ENCODE measurements around the gene ZNF627. TPM values are rescaled to one million over a fixed set of nuclear protein-coding genes. Genes with fewer than 3 reads are reported as not detected.
A peak's percentile ranks its signal among the peaks of the same experiment; 100 is the strongest.
"Not testable (repeated sequence)": the region's sequence is repeated elsewhere in the genome, so short reads cannot be mapped to it uniquely, and the experiment has no call there.

Gene ZNF627
- total RNA-seq, 1 experiment from 2014 or later: 14.7 TPM

DNA sequence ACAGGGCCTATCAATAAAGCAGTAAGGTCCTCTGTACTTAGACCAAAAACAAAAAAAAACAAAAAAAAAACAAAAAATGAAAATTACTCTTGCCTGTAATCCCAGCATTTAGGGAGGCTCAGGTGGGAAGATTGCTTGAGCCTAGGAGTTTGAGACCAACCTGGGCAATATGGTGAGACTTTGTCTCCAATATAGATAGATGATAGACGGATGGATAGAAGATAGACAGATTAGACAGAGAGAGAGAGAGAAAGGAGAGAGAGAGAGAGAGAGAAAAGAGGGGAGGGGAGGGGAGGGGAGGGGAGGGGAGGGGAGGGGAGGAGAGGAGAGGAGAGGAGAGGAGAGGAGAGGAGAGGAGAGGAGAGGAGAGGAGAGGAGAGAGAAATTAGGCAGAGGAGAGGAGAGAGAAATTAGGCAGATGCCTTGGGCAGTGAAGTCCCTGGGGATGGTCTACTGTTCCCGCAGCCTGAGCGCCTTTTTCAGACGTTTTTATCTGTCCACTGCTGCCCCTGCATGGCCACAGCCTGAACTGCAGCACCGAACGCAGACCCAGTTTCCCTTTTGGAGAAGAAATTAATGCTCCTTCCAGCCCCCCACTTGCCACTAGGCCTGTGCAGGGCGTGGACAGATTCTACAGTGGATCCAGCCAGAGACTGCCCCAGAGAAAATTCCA lies 9.8 kb upstream of the ZNF627 start:
- H3K27ac ChIP-seq: no peak overlapping the region

DNA sequence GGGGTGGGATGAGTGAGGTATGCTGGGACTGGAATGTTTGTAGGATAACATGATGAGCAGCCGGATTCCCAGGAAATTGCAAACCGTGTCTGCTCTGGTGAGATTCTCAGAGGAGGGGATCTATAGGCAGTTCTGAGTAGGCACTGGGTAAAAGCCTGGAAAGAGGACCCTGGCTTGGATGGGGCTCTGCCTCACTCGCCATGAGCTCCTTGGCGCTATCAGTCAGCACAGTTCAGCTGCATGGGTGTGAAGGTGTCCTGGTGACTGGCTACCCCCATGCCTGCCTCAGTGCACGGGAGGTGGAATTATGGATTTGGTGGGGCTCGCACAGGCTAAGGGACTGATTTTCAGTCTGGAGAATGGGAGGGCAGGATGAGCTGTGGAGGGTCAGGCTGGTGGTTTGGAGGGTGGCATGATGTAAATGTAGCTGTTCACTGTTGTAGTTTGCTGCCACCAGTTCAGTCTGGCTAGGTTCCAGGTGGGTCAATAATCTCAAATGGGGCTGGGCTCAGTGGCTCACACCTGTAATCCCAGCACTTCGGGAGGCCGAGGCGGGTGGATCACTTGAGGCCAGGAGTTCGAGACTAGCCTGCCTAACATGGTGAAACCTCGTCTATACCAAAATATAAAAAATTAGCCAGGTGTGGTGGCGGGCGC lies 9.2 kb upstream of the ZNF627 start:
- no peaks in the 10 kb centered on the region for H3K4me1 ChIP-seq (replicated peaks)
- H3K4me3 ChIP-seq: no peak overlapping the region
- no peaks in the 10 kb centered on the region for H3K27me3 ChIP-seq (replicated peaks)
- no peak overlapping the region for H3K27ac ChIP-seq
- H3K36me3 ChIP-seq: no peaks in the 10 kb centered on the region
- no peak for DNase-seq (ENCODE audit: low read depth in 1 of 2, low spot score in 2 of 2)
- H3K9me3 ChIP-seq (replicated peaks): no peaks in the 10 kb centered on the region

More for the DNA sequence above, 9.8 kb upstream of the ZNF627 start:
- no peaks in the 10 kb centered on the region for H3K36me3 ChIP-seq
- no peaks in the 10 kb centered on the region for H3K9me3 ChIP-seq (replicated peaks)
- H3K27me3 ChIP-seq (replicated peaks): no peaks in the 10 kb centered on the region
- H3K4me1 ChIP-seq (replicated peaks): no peaks in the 10 kb centered on the region
- H3K4me3 ChIP-seq: no peak overlapping the region
- DNase-seq (ENCODE audit: low read depth in 1 of 2, low spot score in 2 of 2): peak; percentile 52 to 73

DNA sequence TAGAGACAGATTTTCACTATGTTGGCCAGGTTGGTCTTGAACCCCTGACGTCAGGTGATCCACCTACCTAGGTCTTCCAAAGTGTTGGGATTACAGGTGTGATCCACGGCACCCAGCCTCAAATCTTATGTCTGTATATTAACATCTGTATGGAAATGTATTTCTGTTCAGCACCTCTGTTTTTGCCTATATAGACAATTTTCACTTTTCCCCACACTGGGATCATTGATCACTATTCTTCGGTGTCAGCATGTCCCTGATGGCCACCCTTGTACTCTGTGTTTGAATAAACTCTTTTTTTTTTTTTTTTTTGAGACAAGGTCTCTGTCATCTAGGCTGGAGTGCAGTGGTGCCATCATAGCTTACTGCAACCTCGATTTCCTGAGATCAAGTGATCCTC lies 3.2 kb upstream of the ZNF627 start:
- DNase-seq (ENCODE audit: low read depth in 1 of 2, low spot score in 2 of 2): no peak
- H3K9me3 ChIP-seq (replicated peaks): 0 out of 2 replicates have a peak, but pooled peaks cover 2% of the 10 kb centered on the region
- H3K27me3 ChIP-seq (replicated peaks): no peaks in the 10 kb centered on the region
- no peak overlapping the region for H3K4me3 ChIP-seq
- peaks cover 14% of the 10 kb centered on the region for H3K36me3 ChIP-seq
- H3K4me1 ChIP-seq (replicated peaks): peaks cover 4% of the 10 kb centered on the region
- H3K27ac ChIP-seq: no peak overlapping the region

DNA sequence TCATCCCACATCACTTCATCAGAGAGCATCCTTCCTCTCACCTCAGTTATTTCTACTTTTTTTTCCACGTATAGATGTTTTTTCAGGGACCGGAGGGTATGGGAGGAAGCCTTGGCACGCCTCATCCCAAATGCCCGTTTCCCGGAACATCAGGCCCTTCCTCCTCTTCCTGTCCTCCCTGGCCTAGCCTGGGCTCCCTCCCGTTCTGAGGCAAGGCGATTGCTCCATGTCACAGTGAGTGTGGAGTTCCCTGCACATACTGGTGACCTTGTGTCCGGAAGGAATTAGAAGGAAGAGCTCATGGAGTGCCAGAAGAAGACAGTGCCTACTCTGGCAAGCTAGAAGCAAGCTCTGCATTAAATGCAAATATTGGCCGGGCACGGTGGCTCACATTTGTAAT lies 1.1 kb upstream of the ZNF627 start:
- 0 out of 2 replicates have a peak, but pooled peaks cover 2% of the 10 kb centered on the region for H3K9me3 ChIP-seq (replicated peaks)
- H3K4me1 ChIP-seq (replicated peaks): peaks cover 4% of the 10 kb centered on the region
- H3K27ac ChIP-seq: no peak overlapping the region
- peaks cover 29% of the 10 kb centered on the region for H3K36me3 ChIP-seq
- DNase-seq (ENCODE audit: low read depth in 1 of 2, low spot score in 2 of 2): no peak
- H3K4me3 ChIP-seq: no peak overlapping the region
- no peaks in the 10 kb centered on the region for H3K27me3 ChIP-seq (replicated peaks)

DNA sequence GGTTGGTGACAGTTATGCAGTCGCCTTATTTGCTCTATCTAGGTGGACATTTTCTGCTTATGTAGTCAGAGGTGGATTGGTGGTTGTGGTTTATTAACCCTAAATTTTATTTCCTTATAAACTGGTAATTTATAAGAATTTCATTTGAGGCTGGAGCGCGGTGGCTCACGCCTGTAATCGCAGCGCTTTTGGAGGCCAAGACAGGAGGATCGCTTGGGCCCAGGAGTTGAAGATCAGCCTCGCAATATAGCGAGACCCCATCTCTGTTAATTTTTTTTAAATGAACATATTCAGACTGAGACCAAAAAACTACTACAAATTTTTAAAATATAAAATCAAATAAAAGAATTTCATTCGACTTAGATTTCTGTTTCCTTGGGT lies 810 bp downstream of the ZNF627 start:
- H3K27me3 ChIP-seq (replicated peaks): no peaks in the 10 kb centered on the region
- peak overlapping the region; percentile 92; the same call in 1 of the 2 replicates for H3K27ac ChIP-seq
- peaks cover 44% of the 10 kb centered on the region for H3K36me3 ChIP-seq
- H3K9me3 ChIP-seq (replicated peaks): 0 out of 2 replicates have a peak, but pooled peaks cover 5% of the 10 kb centered on the region
- no peak for DNase-seq (ENCODE audit: low read depth in 1 of 2, low spot score in 2 of 2)
- peaks cover 4% of the 10 kb centered on the region for H3K4me1 ChIP-seq (replicated peaks)
- H3K4me3 ChIP-seq: peak overlapping the region; percentile 90

DNA sequence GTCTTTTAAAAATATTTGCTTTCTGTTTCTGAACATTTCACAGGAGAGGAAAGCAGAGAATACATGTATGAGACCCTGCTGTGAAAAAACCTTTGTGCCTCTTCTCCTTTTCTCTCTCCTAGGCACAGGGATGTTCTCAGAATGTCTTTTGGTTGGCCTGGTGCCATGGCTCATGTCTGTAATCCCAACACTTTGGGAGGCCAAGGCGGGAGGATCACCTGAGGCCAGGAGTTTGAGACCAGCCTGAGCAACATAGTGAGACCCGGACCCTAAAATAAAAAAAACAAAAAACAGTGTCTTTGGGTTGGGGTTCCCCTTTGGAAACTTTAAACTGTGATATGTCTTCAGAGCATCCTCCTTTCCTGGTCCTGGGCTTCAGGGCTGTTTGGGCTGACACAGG lies 1.5 kb downstream of the ZNF627 start:
- DNase-seq (ENCODE audit: low read depth in 1 of 2, low spot score in 2 of 2): no peak
- Histone ChIP-seq H3K27me3 (replicated peaks) (no peaks in the 10 kb centered on the region), H3K36me3 (peaks cover 45% of the 10 kb centered on the region), H3K9me3 (replicated peaks) (peaks cover 5% of the 10 kb centered on the region; the same call in 1 of the 2 replicates), H3K27ac (no peak overlapping the region), H3K4me1 (replicated peaks) (peaks cover 4% of the 10 kb centered on the region), H3K4me3 (no peak overlapping the region; the same call in 1 of the 2 replicates)

DNA sequence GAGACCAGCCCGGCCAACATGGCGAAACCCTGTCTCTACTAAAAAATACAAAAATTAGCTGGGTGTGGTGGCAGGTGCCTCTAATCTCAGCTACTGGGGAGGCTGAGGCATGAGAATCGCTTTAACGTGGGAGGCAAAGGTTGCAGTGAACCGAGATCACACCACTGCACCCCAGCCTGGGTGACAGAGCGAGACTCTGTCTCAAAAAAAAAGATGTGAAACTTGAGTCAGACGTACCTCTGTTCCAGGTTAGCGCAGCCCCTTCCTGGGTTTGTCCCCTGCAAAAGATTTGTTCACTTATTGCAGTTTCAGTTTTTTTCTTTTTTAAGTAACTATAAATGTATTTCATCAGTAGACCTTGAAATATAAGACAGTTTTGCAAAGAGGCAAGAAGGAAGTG lies 2.4 kb downstream of the ZNF627 start:
- peaks cover 54% of the 10 kb centered on the region for H3K36me3 ChIP-seq

DNA sequence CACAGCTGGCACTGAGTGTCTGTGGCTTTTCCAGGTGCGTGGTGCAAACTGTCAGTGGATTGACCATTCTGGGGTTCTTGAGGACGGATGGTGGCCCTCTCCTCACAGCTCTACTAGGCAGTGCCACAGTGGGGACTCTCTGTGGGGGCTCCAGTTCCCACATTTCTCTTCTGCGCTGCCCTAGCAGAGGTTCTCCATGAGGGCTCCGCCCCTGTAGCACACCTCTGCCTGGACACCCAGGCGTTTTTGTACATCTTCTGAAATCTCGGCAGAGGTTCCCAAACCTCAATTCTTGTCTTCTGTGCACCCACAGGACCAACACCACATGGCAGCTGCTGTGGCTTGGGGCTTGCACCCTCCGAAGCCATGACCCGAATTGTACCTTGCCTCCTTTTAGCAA lies 9.2 kb downstream of the ZNF627 start:
- Histone ChIP-seq H3K4me1 (replicated peaks) (no peaks in the 10 kb centered on the region), H3K9me3 (replicated peaks) (peaks cover 20% of the 10 kb centered on the region), H3K4me3 (no peak overlapping the region), H3K36me3 (peaks cover 60% of the 10 kb centered on the region), H3K27me3 (replicated peaks) (no peaks in the 10 kb centered on the region), H3K27ac (no peak overlapping the region)
- DNase-seq (ENCODE audit: low read depth in 1 of 2, low spot score in 2 of 2): no peak

More for the DNA sequence above, 2.4 kb downstream of the ZNF627 start:
- not testable (repeated sequence) for H3K4me1 ChIP-seq (replicated peaks); H3K27ac ChIP-seq; DNase-seq (ENCODE audit: low read depth in 1 of 2, low spot score in 2 of 2); H3K4me3 ChIP-seq; H3K27me3 ChIP-seq (replicated peaks)
- peaks cover 13% of the 10 kb centered on the region for H3K9me3 ChIP-seq (replicated peaks)

DNA sequence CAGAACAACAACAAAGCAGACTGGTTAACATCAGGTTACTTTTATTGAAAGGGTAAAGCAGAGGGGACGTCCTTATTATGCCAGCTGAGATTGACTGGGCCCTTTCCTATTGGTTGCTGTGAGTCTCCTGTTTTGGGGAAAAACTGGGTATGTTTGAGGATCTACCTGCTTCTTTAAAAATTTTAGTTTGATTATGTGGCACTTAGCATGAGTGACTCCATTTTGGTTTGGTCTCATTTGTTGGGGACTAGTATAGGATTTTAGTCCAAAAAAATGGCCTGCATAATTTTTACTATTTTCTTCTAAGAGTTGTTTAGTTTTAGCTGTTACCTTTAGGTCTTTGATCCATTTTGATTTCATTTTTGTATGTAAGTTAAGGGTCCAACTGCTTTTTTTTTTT lies 14.4 kb downstream of the ZNF627 start:
- peaks cover 46% of the 10 kb centered on the region for H3K36me3 ChIP-seq
- peaks cover 15% of the 10 kb centered on the region for H3K9me3 ChIP-seq (replicated peaks)
- no peak for DNase-seq (ENCODE audit: low read depth in 1 of 2, low spot score in 2 of 2)
- no peak overlapping the region for H3K27ac ChIP-seq
- H3K4me1 ChIP-seq (replicated peaks): no peaks in the 10 kb centered on the region
- H3K27me3 ChIP-seq (replicated peaks): no peaks in the 10 kb centered on the region
- H3K4me3 ChIP-seq: no peak overlapping the region

DNA sequence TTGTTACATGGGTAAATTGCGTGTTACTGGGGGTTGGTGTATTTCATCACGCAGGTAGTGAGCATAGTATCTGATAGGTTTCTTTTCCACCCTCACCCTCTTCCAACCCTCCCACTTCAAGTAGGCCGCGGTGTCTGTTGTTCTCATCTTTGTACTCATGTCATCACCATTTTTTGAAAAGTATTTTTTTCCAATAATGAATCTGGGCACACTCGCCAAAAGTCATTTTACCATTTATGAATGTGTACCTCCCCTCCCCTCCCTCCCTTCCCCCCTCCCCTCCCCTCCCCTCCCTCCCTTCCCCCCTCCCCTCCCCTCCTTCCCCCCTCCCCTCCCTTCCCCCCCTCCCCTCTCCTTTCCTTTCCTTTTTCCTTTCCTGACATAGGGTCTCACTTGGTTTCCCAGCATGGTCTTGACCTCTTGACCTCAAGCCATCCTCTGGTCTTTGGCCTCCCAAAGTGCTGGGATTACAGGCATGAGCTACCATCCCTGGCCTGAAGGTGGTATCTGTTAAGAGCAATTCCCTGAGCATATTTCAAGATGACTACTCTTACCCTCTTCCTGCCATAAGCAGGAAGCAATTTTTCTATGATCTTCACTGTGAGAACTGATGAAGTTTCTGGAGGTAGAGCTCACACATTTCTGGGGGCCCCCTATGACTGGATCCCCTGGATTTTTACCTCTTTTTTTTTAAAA lies 15.7 kb downstream of the ZNF627 start:
- no peak overlapping the region for H3K4me3 ChIP-seq
- H3K27me3 ChIP-seq (replicated peaks): no peaks in the 10 kb centered on the region
- no peak overlapping the region for H3K27ac ChIP-seq
- H3K4me1 ChIP-seq (replicated peaks): no peaks in the 10 kb centered on the region
- H3K36me3 ChIP-seq: peaks cover 46% of the 10 kb centered on the region
- H3K9me3 ChIP-seq (replicated peaks): peaks cover 27% of the 10 kb centered on the region
- no peak for DNase-seq (ENCODE audit: low read depth in 1 of 2, low spot score in 2 of 2)

DNA sequence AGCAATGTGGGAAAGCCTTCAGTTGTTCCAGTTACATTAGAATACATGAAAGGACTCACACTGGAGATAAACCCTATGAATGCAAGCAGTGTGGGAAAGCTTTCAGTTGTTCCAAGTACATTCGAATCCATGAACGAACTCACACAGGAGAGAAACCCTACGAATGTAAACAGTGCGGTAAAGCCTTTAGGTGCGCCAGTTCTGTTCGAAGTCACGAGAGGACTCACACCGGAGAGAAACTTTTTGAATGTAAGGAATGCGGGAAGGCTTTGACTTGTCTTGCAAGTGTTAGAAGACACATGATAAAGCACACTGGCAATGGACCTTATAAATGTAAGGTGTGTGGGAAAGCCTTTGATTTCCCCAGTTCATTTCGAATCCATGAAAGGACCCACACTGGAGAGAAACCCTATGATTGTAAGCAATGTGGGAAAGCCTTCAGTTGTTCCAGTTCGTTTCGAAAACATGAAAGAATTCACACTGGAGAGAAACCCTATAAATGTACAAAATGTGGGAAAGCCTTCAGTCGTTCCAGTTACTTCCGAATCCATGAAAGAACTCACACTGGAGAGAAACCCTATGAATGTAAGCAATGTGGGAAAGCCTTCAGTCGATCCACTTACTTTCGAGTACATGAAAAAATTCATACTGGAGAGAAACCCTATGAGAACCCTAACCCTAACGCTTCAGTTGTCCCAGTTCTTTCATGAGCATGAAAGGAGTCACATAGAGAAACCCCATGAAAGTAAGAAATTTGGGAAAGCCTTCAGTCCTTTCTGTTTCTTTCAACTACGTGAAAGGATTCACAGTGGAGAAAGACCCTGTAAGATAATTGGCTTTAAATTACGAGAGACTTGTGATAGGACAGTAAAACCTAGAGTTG lies 20.1 kb downstream of the ZNF627 start:
- H3K27ac ChIP-seq: no peak overlapping the region
- DNase-seq (ENCODE audit: low read depth in 1 of 2, low spot score in 2 of 2): no peak
- H3K4me1 ChIP-seq (replicated peaks): no peaks in the 10 kb centered on the region
- no peak overlapping the region for H3K4me3 ChIP-seq
- H3K36me3 ChIP-seq: peaks cover 79% of the 10 kb centered on the region
- H3K9me3 ChIP-seq (replicated peaks): peaks cover 52% of the 10 kb centered on the region
- H3K27me3 ChIP-seq (replicated peaks): no peaks in the 10 kb centered on the region

DNA sequence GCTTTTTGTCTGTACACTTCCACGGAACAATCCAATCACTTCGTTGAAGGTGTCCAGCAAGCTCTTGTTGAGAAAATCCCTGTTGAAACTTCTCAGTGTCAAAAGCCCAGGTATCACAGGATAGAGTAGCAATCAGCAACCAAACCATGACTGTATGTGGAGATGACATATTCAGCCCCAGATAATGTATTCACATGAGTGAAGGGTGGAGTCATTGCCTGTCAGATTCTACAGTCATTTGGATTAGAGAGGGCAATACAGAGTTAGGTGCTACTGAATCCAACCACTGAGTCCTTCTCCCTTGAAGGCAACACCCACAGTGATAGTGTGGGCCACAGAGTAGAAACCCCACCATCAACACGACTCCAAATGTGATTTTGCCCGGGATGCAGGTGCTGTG lies 23.3 kb downstream of the ZNF627 start:
- H3K27ac ChIP-seq: no peak overlapping the region
- peaks cover 45% of the 10 kb centered on the region for H3K9me3 ChIP-seq (replicated peaks)
- DNase-seq (ENCODE audit: low read depth in 1 of 2, low spot score in 2 of 2): no peak
- peaks cover 63% of the 10 kb centered on the region for H3K36me3 ChIP-seq
- H3K4me1 ChIP-seq (replicated peaks): no peaks in the 10 kb centered on the region
- H3K4me3 ChIP-seq: no peak overlapping the region
- H3K27me3 ChIP-seq (replicated peaks): peaks cover 15% of the 10 kb centered on the region

DNA sequence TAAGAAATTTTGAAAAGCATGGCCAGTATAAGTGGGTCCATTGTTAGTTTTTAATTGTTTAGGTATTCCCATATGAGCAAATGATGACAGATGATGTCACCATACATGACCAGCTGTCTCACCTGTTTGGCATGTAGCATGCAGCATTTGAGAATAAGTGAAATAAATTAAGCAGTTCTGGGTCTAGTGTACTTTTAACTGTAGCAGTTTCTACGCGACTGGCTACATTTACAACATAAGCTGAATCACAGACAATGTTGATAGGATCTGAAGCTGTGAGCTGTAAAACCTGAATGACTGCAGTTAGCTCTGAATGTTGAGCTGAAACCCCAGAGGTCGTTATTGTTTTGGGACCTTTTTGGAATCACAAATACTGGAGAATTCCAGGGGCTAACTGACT lies 25.1 kb downstream of the ZNF627 start:
- peaks cover 15% of the 10 kb centered on the region for H3K27me3 ChIP-seq (replicated peaks)
- DNase-seq (ENCODE audit: low read depth in 1 of 2, low spot score in 2 of 2); H3K27ac ChIP-seq: not testable (repeated sequence)

More for the DNA sequence above, 25.1 kb downstream of the ZNF627 start:
- H3K4me1 ChIP-seq (replicated peaks); H3K4me3 ChIP-seq: not testable (repeated sequence)
- Histone ChIP-seq H3K9me3 (replicated peaks) (peaks cover 33% of the 10 kb centered on the region), H3K36me3 (peaks cover 44% of the 10 kb centered on the region)

Data from SJSA1 (cell line).